GM10248 (cell line): Measurements from ENCODE around the gene SBK3.

ENCODE experiments used
- CTCF ChIA-PET: fragments of 300-600 bp; sonication (Branson Sonifier 250); formaldehyde crosslinking; extraction: SDS; loops from one replicate; lab custom pipeline; 2021; ENCODE audit warnings: antibody characterized with exemption; lab: Yijun Ruan, JAX
- POLR2A ChIA-PET: fragments of 350-650 bp; sonication (Branson Sonifier 250); formaldehyde crosslinking; extraction: SDS; loops from one replicate; lab custom pipeline; 2020; ENCODE audit warnings: antibody characterized with exemption; lab: Yijun Ruan, JAX
- DNase-seq: peaks from one replicate; pipeline ENCODE4 v3.0.0; 2012; ENCODE audit errors: extremely low spot score
- CTCF ChIP-seq: IDR thresholded peaks from 2 replicates; pipeline ENCODE4 v1.5.1; 2012; ENCODE audit warnings: mild to moderate bottlenecking, low read depth; ENCODE audit errors: extremely low read depth, missing control alignments, control extremely low read depth

SBK3 gene

GRCh38 chr19:55543567-55543966 is 1.8 kb downstream of the SBK3 start:
- DNase-seq: no peak
- POLR2A ChIA-PET: no interaction called here
- no peak for TF ChIP-seq CTCF
- CTCF ChIA-PET: no interaction called here

GRCh38 chr19:55542292-55542855 is 3.0 kb downstream of the SBK3 start:
- ChIA-PET POLR2A (no interaction called here), CTCF (no interaction called here)
- no peak for TF ChIP-seq CTCF
- DNase-seq: no peak

- CTCF ChIA-PET: interaction anchor here (1.3 kb wide), 1 partner anchor 9 kb away, joined by 3 read pairs; no protein-coding TSS in a partner anchor
- TF ChIP-seq CTCF: no peak
- POLR2A ChIA-PET: no interaction called here
- DNase-seq: no peak
Measured at GRCh38 chr19:55541091-55541490, 4.3 kb downstream of the SBK3 start.

- no peak for TF ChIP-seq CTCF
- no peak for DNase-seq
- POLR2A ChIA-PET: no interaction called here
- CTCF ChIA-PET: interaction anchor here (1.3 kb wide), 1 partner anchor 9 kb away, joined by 3 read pairs; no protein-coding TSS in a partner anchor
Measured at GRCh38 chr19:55540619-55541018, 4.7 kb downstream of the SBK3 start.

GRCh38 chr19:55539090-55539984 is 6.0 kb downstream of the SBK3 start:
- no peak for TF ChIP-seq CTCF
- DNase-seq: no peak
- CTCF ChIA-PET: no interaction called here
- POLR2A ChIA-PET: no interaction called here

- CTCF ChIA-PET: no interaction called here
- TF ChIP-seq CTCF: no peak
- DNase-seq: no peak
- POLR2A ChIA-PET: no interaction called here
Measured at GRCh38 chr19:55538132-55538531, 7.2 kb downstream of the SBK3 start.
